GM23248 (cell line): ENCODE measurements around the gene CCDC85C. TPM values are rescaled to one million over a fixed set of nuclear protein-coding genes. Genes with fewer than 3 reads are reported as not detected.

Source experiments
- DNase-seq: peaks from one replicate; pipeline ENCODE4 v3.0.0-alpha.2; 2015
- H2AFZ ChIP-seq: fragments of 200-600 bp; sonication (generic); 2 replicates; pipeline ENCODE4 v1.6.1; 2016; ENCODE audit warnings: antibody characterized with exemption
- H3F3A ChIP-seq: fragments of 200-600 bp; sonication (generic); 2 replicates; pipeline ENCODE4 v1.6.1; 2016; ENCODE audit warnings: mild to moderate bottlenecking, antibody characterized with exemption, mixed run types; ENCODE audit not compliant: insufficient read depth
- H3K27ac ChIP-seq: fragments of 200-600 bp; sonication (generic); 2 replicates; pipeline ENCODE4 v1.5.1; 2016; ENCODE audit warnings: mild to moderate bottlenecking
- H3K27me3 ChIP-seq: fragments of 200-600 bp; sonication (generic); replicated peaks from 2 replicates; pipeline ENCODE4 v1.6.1; 2016; ENCODE audit warnings: mild to moderate bottlenecking; ENCODE audit not compliant: insufficient read depth
- H3K36me3 ChIP-seq: fragments of 200-600 bp; sonication (generic); 2 replicates; pipeline ENCODE4 v1.6.1; 2016; ENCODE audit warnings: low read depth, mild to moderate bottlenecking
- H3K4me1 ChIP-seq: fragments of 200-600 bp; sonication (generic); 2 replicates; pipeline ENCODE4 v1.6.1; 2016; ENCODE audit warnings: mild to moderate bottlenecking; ENCODE audit not compliant: insufficient read depth
- H3K4me2 ChIP-seq: fragments of 200-600 bp; sonication (generic); one replicate; pipeline ENCODE4 v1.6.1; 2016; ENCODE audit warnings: mild to moderate bottlenecking; ENCODE audit not compliant: unreplicated experiment
- H3K4me3 ChIP-seq: fragments of 200-600 bp; sonication (generic); 2 replicates; pipeline ENCODE4 v1.5.1; 2016; ENCODE audit warnings: mild to moderate bottlenecking
- H3K79me2 ChIP-seq: fragments of 200-600 bp; sonication (generic); 2 replicates; pipeline ENCODE4 v1.6.1; 2016; ENCODE audit warnings: mild to moderate bottlenecking; ENCODE audit not compliant: insufficient read depth
- H3K9ac ChIP-seq: fragments of 200-600 bp; sonication (generic); 2 replicates; pipeline ENCODE4 v1.6.1; 2016; ENCODE audit warnings: mild to moderate bottlenecking
- H3K9me2 ChIP-seq: fragments of 200-600 bp; sonication (generic); 2 replicates; pipeline ENCODE4 v1.6.1; 2016; ENCODE audit warnings: mixed run types, mild to moderate bottlenecking, moderate library complexity; ENCODE audit not compliant: insufficient read depth
- H3K9me3 ChIP-seq: fragments of 200-600 bp; sonication (generic); one replicate; pipeline ENCODE4 v1.6.1; 2017; ENCODE audit warnings: low read depth
- H4K20me1 ChIP-seq: fragments of 200-600 bp; sonication (generic); 2 replicates; pipeline ENCODE4 v1.6.0; 2016; ENCODE audit not compliant: insufficient read depth
- EZH2 ChIP-seq: fragments of 200-600 bp; sonication (generic); IDR thresholded peaks from 2 replicates; pipeline ENCODE4 v1.6.1; 2018; ENCODE audit warnings: antibody characterized with exemption, mild to moderate bottlenecking; ENCODE audit not compliant: insufficient read depth, poor library complexity, severe bottlenecking
- EZH2phosphoT487 ChIP-seq: fragments of 200-600 bp; sonication (generic); IDR thresholded peaks from 2 replicates; pipeline ENCODE4 v1.6.1; 2018; ENCODE audit warnings: antibody characterized with exemption, moderate library complexity, mild to moderate bottlenecking, low read depth; ENCODE audit not compliant: insufficient read depth
- WGBS, 2 experiments: methylation state at CpG; one replicate each; pipeline ENCODE4 v1.1.6; 2015 to 2017; ENCODE audit warnings: low lambda C conversion rate in 2 of 2, low coverage in 1 of 2; ENCODE audit errors: missing lambda C conversion rate in 2 of 2; 5-methylcytosine and 5-hydroxymethylcytosine counted together
- in situ Hi-C: fragments of 300-500 bp; cut with MboI; formaldehyde crosslinking; loops from 2 replicates; pipeline ENCODE4 v1.15.0; 2020
- polyA plus RNA-seq: library from polyadenylated mRNA; unstranded; fragments of >200 nt; fragmentation: Nextera tagmentation; extraction: Ambion mirVana; gene quantifications from 2 replicates; pipeline ENCODE4 v1.2.1, GENCODE V29; 2016
- total RNA-seq: library from RNA; depleted of rRNA; stranded (reverse); fragments of >200 nt; shearing (Covaris generic); gene quantifications from 2 replicates; pipeline ENCODE4 v1.2.3, GENCODE V29; 2014

Gene CCDC85C
- total and polyA plus RNA-seq, 2 experiments from 2014 or later = 0.68 to 11.0 TPM

GRCh38 chr14:99515301-99516155 lies 88.5 kb downstream of the CCDC85C start:
- Histone ChIP-seq H3K27ac (no peak overlapping the region), H3K9ac (no peak overlapping the region), H3K4me1 (peaks cover 15% of the 10 kb centered on the region), H3K79me2 (no peaks in the 10 kb centered on the region), H3F3A (peaks cover 14% of the 10 kb centered on the region; the same call in 1 of the 2 replicates), H3K4me3 (no peak overlapping the region), H3K27me3 (no peaks in the 10 kb centered on the region), H2AFZ (no peak overlapping the region), H3K36me3 (0 out of 2 replicates have a peak, but pooled peaks cover 3% of the 10 kb centered on the region), H4K20me1 (no peaks in the 10 kb centered on the region), H3K9me2 (no peaks in the 10 kb centered on the region), H3K4me2 (no peak overlapping the region), H3K9me3 (no peaks in the 10 kb centered on the region)
- no peak for DNase-seq
- 85 to 88% methylated on average over 21 to 25 of the region's 27 CpGs for WGBS, 2 experiments
- TF ChIP-seq EZH2 (no peak), EZH2phosphoT487 (no peak)
- in situ Hi-C loops = no loop called here

- H3K4me2 ChIP-seq = no peak overlapping the region
- 0 out of 2 replicates have a peak, but pooled peaks cover 3% of the 10 kb centered on the region for H3K36me3 ChIP-seq
- H3K27ac ChIP-seq = no peak overlapping the region
- no peak overlapping the region for H2AFZ ChIP-seq
- H3K9me2 ChIP-seq = no peaks in the 10 kb centered on the region
- WGBS, 2 experiments = 87 to 89% methylated on average over 19 to 20 of the region's 20 CpGs
- DNase-seq = no peak
- H3K27me3 ChIP-seq = no peaks in the 10 kb centered on the region
- H3K4me1 ChIP-seq = peaks cover 15% of the 10 kb centered on the region
- no peaks in the 10 kb centered on the region for H4K20me1 ChIP-seq
- no peak overlapping the region for H3K9ac ChIP-seq
- in situ Hi-C loops = no loop called here
- H3F3A ChIP-seq = peaks cover 14% of the 10 kb centered on the region; the same call in 1 of the 2 replicates
- no peaks in the 10 kb centered on the region for H3K9me3 ChIP-seq
- TF ChIP-seq EZH2 (no peak), EZH2phosphoT487 (no peak)
- H3K79me2 ChIP-seq = no peaks in the 10 kb centered on the region
- no peak overlapping the region for H3K4me3 ChIP-seq
Measured at GRCh38 chr14:99514552-99515300, 89.3 kb downstream of the CCDC85C start.

GRCh38 chr14:99513946-99514551 lies 90.0 kb downstream of the CCDC85C start:
- H3F3A ChIP-seq = peaks cover 14% of the 10 kb centered on the region; the same call in 1 of the 2 replicates
- H3K9me2 ChIP-seq = no peaks in the 10 kb centered on the region
- no peaks in the 10 kb centered on the region for H4K20me1 ChIP-seq
- in situ Hi-C loops = no loop called here
- WGBS, 2 experiments = 81 to 83% methylated on average over 13 of the region's 13 CpGs
- no peak overlapping the region for H3K4me3 ChIP-seq
- H3K4me1 ChIP-seq = peaks cover 15% of the 10 kb centered on the region
- TF ChIP-seq EZH2phosphoT487 (no peak), EZH2 (no peak)
- no peak overlapping the region for H2AFZ ChIP-seq
- no peaks in the 10 kb centered on the region for H3K9me3 ChIP-seq
- 0 out of 2 replicates have a peak, but pooled peaks cover 3% of the 10 kb centered on the region for H3K36me3 ChIP-seq
- no peak for DNase-seq
- no peak overlapping the region for H3K9ac ChIP-seq
- H3K4me2 ChIP-seq = no peak overlapping the region
- no peak overlapping the region for H3K27ac ChIP-seq
- no peaks in the 10 kb centered on the region for H3K79me2 ChIP-seq
- no peaks in the 10 kb centered on the region for H3K27me3 ChIP-seq

- H3K4me1 ChIP-seq = peaks cover 15% of the 10 kb centered on the region
- no peak overlapping the region for H2AFZ ChIP-seq
- no peak overlapping the region for H3K27ac ChIP-seq
- H3F3A ChIP-seq = peaks cover 14% of the 10 kb centered on the region; the same call in 1 of the 2 replicates
- in situ Hi-C loops = no loop called here
- no peaks in the 10 kb centered on the region for H3K9me3 ChIP-seq
- WGBS, 2 experiments = 84 to 87% methylated on average over 13 to 15 of the region's 15 CpGs
- H3K36me3 ChIP-seq = 0 out of 2 replicates have a peak, but pooled peaks cover 3% of the 10 kb centered on the region
- H4K20me1 ChIP-seq = no peaks in the 10 kb centered on the region
- H3K27me3 ChIP-seq = no peaks in the 10 kb centered on the region
- H3K9ac ChIP-seq = no peak overlapping the region
- no peak overlapping the region for H3K4me2 ChIP-seq
- no peaks in the 10 kb centered on the region for H3K79me2 ChIP-seq
- H3K4me3 ChIP-seq = no peak overlapping the region
- H3K9me2 ChIP-seq = no peaks in the 10 kb centered on the region
- no peak for TF ChIP-seq EZH2phosphoT487
- TF ChIP-seq EZH2 = no peak
- no peak for DNase-seq
Measured at GRCh38 chr14:99513183-99513694, 90.8 kb downstream of the CCDC85C start.
